Lower leg skin (tissue), 3 donors: ENCODE results near the gene HEPHL1.

ENCODE experiments used
- CTCF ChIP-seq, 3 donors: fragments of 450-650 bp; IDR thresholded peaks; one replicate each; pipeline ENCODE4 v1.5.1; 2016; ENCODE audit warnings: antibody characterized with exemption in 3 of 3, mild to moderate bottlenecking in 3 of 3, moderate library complexity in 2 of 3
- POLR2A ChIP-seq, 2 donors: fragments of 450-650 bp; IDR thresholded peaks; one replicate each; pipeline ENCODE4 v1.6.1; 2016 to 2017; ENCODE audit warnings: antibody characterized with exemption in 2 of 2, mild to moderate bottlenecking in 1 of 2, moderate library complexity in 1 of 2

GRCh38 chr11:94036096-94036495 lies 14.9 kb downstream of the HEPHL1 start:
- TF ChIP-seq CTCF (IDR thresholded peaks at IDR 0.05) (no peak), POLR2A (IDR thresholded peaks at IDR 0.05) (no peak)
